Activated CD4-positive, CD25-positive, alpha-beta regulatory T cell treated with anti-CD3 and anti-CD28 coated beads, Interleukin-2, amount 50 U/mL, for 72 hours (primary cell): Measurements from ENCODE around the gene CEACAM19.
"Not testable (repeated sequence)": the region's sequence is repeated elsewhere in the genome, so short reads cannot be mapped to it uniquely, and the experiment has no call there.

Source experiments
- DNase-seq: peaks from one replicate; pipeline ENCODE4 v3.0.0; 2021

CEACAM19 gene

GRCh38 chr19:44646049-44646416, 25.2 kb upstream of the CEACAM19 start:
- DNase-seq: no peak

DNA sequence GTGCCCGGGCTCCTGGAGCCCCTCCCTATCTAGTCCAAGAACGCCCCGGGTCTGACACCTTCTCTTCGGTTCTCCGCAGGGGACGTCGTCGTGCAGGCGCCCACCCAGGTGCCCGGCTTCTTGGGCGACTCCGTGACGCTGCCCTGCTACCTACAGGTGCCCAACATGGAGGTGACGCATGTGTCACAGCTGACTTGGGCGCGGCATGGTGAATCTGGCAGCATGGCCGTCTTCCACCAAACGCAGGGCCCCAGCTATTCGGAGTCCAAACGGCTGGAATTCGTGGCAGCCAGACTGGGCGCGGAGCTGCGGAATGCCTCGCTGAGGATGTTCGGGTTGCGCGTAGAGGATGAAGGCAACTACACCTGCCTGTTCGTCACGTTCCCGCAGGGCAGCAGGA, 24.1 kb upstream of the CEACAM19 start:
- DNase-seq: no peak

- DNase-seq: no peak
Observed at GRCh38 chr19:44648631-44649251, 22.5 kb upstream of the CEACAM19 start.

DNA sequence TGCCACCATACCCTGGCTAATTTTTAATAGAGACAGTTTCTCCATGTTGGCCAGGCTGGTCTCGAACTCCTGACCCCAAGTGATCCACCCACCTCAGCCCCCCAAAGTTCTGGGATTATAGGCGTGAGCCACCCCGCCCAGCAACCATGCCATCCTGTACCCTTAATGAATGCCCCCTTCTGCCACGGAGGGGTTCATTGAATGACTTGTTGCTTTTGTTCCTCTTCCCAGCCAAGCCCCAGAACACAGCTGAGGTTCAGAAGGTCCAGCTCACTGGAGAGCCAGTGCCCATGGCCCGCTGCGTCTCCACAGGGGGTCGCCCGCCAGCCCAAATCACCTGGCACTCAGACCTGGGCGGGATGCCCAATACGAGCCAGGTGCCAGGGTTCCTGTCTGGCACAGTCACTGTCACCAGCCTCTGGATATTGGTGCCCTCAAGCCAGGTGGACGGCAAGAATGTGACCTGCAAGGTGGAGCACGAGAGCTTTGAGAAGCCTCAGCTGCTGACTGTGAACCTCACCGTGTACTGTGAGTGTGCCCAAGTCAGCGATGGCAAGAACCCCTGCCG, 21.6 kb upstream of the CEACAM19 start:
- no peak for DNase-seq

DNA sequence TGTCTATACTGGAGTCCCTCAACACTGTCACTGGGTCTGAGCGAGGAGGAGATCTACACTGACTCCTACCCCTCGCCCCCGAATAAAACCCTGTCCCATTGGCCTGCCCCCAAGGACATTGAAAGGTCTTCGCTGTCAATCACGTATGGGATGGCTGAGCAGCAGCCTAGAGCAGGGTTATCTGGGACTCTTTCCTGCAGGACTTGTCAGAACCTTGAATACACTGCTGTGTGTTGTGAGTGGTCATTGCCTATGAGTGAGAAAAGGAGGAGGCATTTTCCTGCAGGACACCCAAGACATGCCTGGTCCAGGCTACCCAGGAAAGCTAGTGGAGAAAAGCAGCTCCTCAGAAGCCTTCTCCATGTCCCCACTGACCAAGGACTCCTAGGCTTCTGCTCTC, 17.9 kb upstream of the CEACAM19 start:
- DNase-seq: no peak

- DNase-seq: peak; percentile 69
Observed at GRCh38 chr19:44653977-44654774, 17.1 kb upstream of the CEACAM19 start.

DNA sequence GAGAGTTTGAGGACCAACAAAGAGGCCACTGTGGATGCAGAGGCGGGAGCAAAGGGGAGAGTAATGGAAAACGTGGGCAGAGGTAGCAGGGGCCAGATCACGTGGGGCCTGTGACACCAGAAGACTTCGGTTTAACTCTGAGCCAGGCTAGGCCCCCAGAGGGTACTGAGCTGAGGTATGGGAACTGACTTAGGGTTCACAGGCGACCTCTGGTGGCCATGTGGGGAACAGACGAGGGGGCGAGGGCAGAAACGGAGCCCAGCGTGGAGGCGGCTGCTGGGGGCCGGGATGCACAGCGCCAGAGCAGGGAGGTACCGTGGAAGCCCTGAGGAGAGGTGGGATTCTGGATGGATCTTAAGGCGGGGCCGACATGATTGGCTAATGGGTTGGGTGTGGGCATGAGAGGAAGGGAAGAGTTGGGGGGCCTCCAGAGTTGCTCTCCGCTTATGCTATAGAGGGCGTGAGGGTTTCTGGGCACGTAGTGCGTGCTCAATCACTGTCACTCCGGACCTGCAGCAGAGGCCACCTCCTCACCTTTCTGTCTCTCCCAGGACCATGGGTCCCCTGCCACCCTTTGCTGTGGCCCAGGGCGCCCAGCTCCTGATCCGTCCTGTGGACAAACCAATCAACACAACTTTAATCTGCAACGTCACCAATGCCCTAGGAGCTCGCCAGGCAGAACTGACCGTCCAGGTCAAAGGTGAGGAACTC, 13.9 kb upstream of the CEACAM19 start:
- peak; percentile 72 for DNase-seq

GRCh38 chr19:44658069-44658733, 13.1 kb upstream of the CEACAM19 start:
- DNase-seq: no peak

DNA sequence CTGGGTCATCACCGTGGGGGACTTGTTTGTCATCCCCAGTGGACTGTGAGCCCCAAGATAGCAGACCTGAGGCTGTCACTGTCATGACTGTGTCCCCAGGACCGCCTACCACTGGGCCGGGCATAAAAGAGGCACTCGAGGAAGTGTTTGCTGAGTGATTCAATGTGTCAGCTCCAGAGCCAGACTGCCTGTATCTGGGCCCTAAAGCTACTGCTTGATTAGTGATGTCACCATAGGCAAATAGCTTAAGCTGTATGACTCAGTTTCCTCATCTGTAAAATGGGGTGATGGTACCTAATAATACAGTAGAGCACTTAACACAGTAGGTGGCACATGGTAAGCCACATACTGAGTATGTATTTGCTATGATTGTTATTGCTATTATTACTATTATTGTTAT, 11.2 kb upstream of the CEACAM19 start:
- DNase-seq: no peak

DNA sequence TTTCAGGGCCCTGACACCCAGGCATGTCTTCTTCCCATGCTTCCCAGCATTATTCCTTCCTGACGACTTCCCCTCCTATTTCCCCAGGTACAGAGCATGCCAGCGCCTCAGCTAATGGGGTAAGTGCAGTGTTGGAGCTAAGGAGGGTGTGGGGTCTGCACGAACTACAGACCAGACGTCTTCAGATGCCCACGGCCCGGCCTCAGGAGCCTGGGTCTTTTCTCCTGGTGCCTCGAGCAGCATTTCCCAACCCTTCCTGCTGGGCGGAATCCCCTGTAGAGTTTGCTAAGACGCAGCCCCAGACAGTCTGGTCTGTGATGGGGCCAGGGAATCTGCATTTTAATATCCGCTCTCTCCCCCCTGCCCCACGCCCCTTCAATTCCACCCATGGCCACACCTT, 10.1 kb upstream of the CEACAM19 start:
- DNase-seq: no peak

- DNase-seq: no peak
Observed at GRCh38 chr19:44661904-44662303, 9.4 kb upstream of the CEACAM19 start.

GRCh38 chr19:44662691-44663385, 8.4 kb upstream of the CEACAM19 start:
- no peak for DNase-seq

- no peak for DNase-seq
Observed at GRCh38 chr19:44663996-44664395, 7.3 kb upstream of the CEACAM19 start.

DNA sequence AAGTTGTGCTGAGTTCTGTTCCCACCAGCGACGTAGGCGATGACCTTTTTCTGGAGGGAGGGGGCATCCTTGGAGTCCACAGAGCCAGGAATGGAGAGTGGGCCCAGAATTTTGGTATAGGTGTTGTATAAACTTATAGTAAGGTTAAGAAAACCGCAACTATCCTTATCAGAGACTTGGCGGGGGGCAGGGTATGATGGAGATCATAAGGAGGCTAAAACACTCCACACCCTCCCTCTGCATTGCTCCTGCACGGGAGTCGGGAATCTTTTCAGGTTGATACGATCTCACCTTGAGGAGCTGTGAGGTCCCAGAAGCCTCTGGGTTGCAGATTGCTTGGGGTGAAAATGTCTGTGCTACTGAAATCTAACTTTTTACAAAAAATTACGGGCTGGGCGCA, 6.3 kb upstream of the CEACAM19 start:
- DNase-seq: no peak

DNA sequence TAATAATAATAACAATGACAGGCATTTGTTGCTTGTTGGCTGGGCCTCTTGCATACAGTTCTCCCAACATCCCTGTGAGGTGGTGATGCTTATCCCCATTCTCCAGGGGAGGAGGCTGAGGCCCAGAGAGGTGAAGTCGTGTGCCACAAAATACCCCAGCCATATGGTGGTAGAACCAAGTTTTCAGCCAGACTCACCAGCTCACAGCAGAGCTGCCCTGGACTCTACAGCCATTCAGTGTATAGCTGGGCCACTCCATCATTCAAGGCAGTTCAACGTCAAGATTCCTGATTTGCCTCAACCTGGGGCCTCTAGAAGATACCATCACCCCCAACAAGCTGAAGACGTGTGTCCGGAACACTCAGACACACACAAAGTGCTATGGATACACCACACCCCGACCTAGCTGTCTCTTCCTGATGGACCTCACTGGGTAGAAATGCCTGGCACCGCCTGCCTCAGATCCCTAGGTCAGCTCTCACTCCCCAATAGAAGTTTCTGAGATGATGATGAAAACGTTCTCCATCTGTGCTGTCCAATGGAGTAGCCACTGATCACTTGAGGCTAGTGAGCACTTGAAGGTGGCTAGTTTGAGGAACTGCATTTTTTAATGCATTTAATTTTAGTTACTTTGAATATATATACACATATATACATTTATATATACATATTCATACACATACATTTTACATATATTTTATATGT, 4.3 kb upstream of the CEACAM19 start:
- no peak for DNase-seq

- no peak for DNase-seq
Observed at GRCh38 chr19:44668985-44669764, 2.1 kb upstream of the CEACAM19 start.

- not testable (repeated sequence) for DNase-seq
Observed at GRCh38 chr19:44670027-44670426, 1.3 kb upstream of the CEACAM19 start.

GRCh38 chr19:44672226-44672625, 944 bp downstream of the CEACAM19 start:
- DNase-seq: no peak

GRCh38 chr19:44673510-44673909, 2.2 kb downstream of the CEACAM19 start:
- no peak for DNase-seq

DNA sequence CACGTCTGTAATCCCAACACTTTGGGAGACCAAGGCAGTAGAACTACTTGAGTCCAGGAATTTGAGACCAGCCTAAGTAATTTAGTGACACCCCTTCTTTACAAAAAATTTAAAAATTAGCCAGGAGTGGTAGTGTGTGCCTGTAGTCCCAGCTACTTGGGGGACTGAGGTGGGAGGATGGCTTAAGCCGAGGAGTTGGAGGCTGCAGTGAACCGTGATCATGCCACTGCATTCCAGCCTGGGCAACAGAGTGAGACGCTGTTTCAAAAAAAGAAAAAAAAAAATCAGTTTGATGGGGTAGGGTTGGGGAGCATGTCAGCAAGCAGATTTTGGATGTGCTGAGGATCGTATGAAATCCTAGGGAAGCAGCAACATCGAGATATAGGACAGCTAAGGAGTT, 4.2 kb downstream of the CEACAM19 start:
- DNase-seq: no peak
